Esophagus squamous epithelium (tissue), 5 donors: ENCODE measurements around the gene ALOX5. TPM values are rescaled to one million over a fixed set of nuclear protein-coding genes. Genes with fewer than 3 reads are reported as not detected.

Source experiments
- DNase-seq: peaks from one replicate; lab custom pipeline; 2025; lab: John Stamatoyannopoulos, UW
- H3K27ac ChIP-seq, 4 donors: fragments of 200-600 bp; sonication (generic); one replicate each; pipeline ENCODE4 v1.5.1; 2016 to 2019; ENCODE audit warnings: mild to moderate bottlenecking in 1 of 4
- H3K27me3 ChIP-seq, 4 donors: fragments of 200-600 bp; sonication (generic); 1 replicate in 3 of 4; 2 replicates in 1 of 4; pipeline versions ENCODE4 v1.5.1 to v1.6.0; 2017 to 2021; ENCODE audit warnings: antibody characterized with exemption in 1 of 4
- H3K36me3 ChIP-seq, 3 donors: fragments of 200-600 bp; sonication (generic); one replicate each; pipeline ENCODE4 v1.5.1; 2016 to 2019
- H3K4me1 ChIP-seq, 3 donors: fragments of 200-600 bp; sonication (generic); one replicate each; pipeline ENCODE4 v1.5.1; 2017 to 2019
- H3K4me3 ChIP-seq, 4 donors: fragments of 200-600 bp; sonication (generic); 1 replicate in 3 of 4; 2 replicates in 1 of 4; pipeline ENCODE4 v1.5.1; 2016 to 2019; ENCODE audit warnings: mild to moderate bottlenecking in 2 of 4, moderate library complexity in 1 of 4
- H3K9me3 ChIP-seq, 3 donors: fragments of 200-600 bp; sonication (generic); one replicate each; pipeline ENCODE4 v1.5.1; 2016 to 2019
- CTCF ChIP-seq, 6 experiments: fragments of 450-650 bp in 4 of 6; fragments of 200-600 bp in 2 of 6; sonication (generic) in 2 of 6; IDR thresholded peaks; one replicate each; pipeline ENCODE4 v1.5.1; 2016 to 2019; ENCODE audit warnings: antibody characterized with exemption in 6 of 6, mild to moderate bottlenecking in 4 of 6, moderate library complexity in 4 of 6
- POLR2A ChIP-seq, 4 donors: fragments of 450-650 bp; IDR thresholded peaks; one replicate each; pipeline ENCODE4 v1.6.1; 2017; ENCODE audit warnings: antibody characterized with exemption in 4 of 4, mild to moderate bottlenecking in 4 of 4, moderate library complexity in 3 of 4
- WGBS, 2 donors: methylation state at CpG; one replicate each; pipeline ENCODE4 v1.1.5; 2018; 5-methylcytosine and 5-hydroxymethylcytosine counted together
- intact Hi-C: fragments of 100-400 bp; cut with DNase I; formaldehyde crosslinking; loops from one replicate; pipeline ENCODE4 v1.15.0; 2022
- total RNA-seq, 4 donors: library from RNA; depleted of rRNA; stranded (reverse); fragments of >200 nt; gene quantifications; one replicate each; pipeline ENCODE4 v1.1.0, GENCODE V29; 2016
- donor health status: DM: yes; HTN: yes; CAD: no.

ALOX5 gene
- total RNA-seq, 4 donors from 2014 or later = 10.6 to 40.4 (median 16.9) TPM

- H3K27ac ChIP-seq = peak overlapping the region; percentile 71 to 80 (median 72)
- intact Hi-C loops = no loop called here
- no peaks in the 10 kb centered on the region for H3K9me3 ChIP-seq
- peaks cover 0 to 60% (median 0%) of the 10 kb centered on the region in 4 donors for H3K27me3 ChIP-seq
- TF ChIP-seq POLR2A (IDR thresholded peaks at IDR 0.05) (no peak), CTCF (IDR thresholded peaks at IDR 0.05) (no peak)
- H3K4me1 ChIP-seq = peaks cover 16 to 31% (median 21%) of the 10 kb centered on the region in 3 donors
- no peak for DNase-seq
- H3K36me3 ChIP-seq = no peaks in the 10 kb centered on the region
- WGBS, 2 donors = 1 to 3% methylated on average over 8 to 17 of the region's 51 CpGs
- H3K4me3 ChIP-seq = peak overlapping the region; percentile 42 to 74 (median 54)
Observed at GRCh38 chr10:45374350-45375052, 485 bp downstream of the ALOX5 start.

- TF ChIP-seq CTCF (IDR thresholded peaks at IDR 0.05) (no peak), POLR2A (IDR thresholded peaks at IDR 0.05) (no peak)
- Histone ChIP-seq H3K4me3 (peak overlapping the region; percentile 42 to 74 (median 54)), H3K27me3 (peaks cover 0 to 66% (median 0%) of the 10 kb centered on the region in 4 donors), H3K4me1 (peaks cover 16 to 31% (median 21%) of the 10 kb centered on the region in 3 donors), H3K27ac (peak overlapping the region; percentile 71 to 80 (median 72)), H3K9me3 (no peaks in the 10 kb centered on the region), H3K36me3 (no peaks in the 10 kb centered on the region)
- intact Hi-C loops = no loop called here
- no peak for DNase-seq
- 64 to 86% methylated on average over 7 to 8 of the region's 8 CpGs for WGBS, 2 donors
Observed at GRCh38 chr10:45375101-45375500, 1.1 kb downstream of the ALOX5 start.

GRCh38 chr10:45375716-45376231, 1.8 kb downstream of the ALOX5 start:
- WGBS, 2 donors = 67 to 76% methylated on average over 10 of the region's 12 CpGs
- peaks cover 0 to 67% (median 0%) of the 10 kb centered on the region in 4 donors for H3K27me3 ChIP-seq
- TF ChIP-seq CTCF (IDR thresholded peaks at IDR 0.05) (no peak), POLR2A (IDR thresholded peaks at IDR 0.05) (no peak)
- no peaks in the 10 kb centered on the region for H3K9me3 ChIP-seq
- intact Hi-C loops = no loop called here
- H3K36me3 ChIP-seq = no peaks in the 10 kb centered on the region
- H3K27ac ChIP-seq = peak overlapping the region in 3 of 4 donors; percentile 72 to 80 (median 73)
- H3K4me3 ChIP-seq = peak overlapping the region in 1 of 4 donors; percentile 61
- peaks cover 16 to 31% (median 21%) of the 10 kb centered on the region in 3 donors for H3K4me1 ChIP-seq
- no peak for DNase-seq

- peaks cover 16 to 31% (median 21%) of the 10 kb centered on the region in 3 donors for H3K4me1 ChIP-seq
- peaks cover 0 to 67% (median 0%) of the 10 kb centered on the region in 4 donors for H3K27me3 ChIP-seq
- peak overlapping the region in 2 of 4 donors; percentile 16 to 80 for H3K27ac ChIP-seq
- H3K9me3 ChIP-seq = no peaks in the 10 kb centered on the region
- TF ChIP-seq CTCF (IDR thresholded peaks at IDR 0.05) (no peak), POLR2A (IDR thresholded peaks at IDR 0.05) (no peak)
- H3K36me3 ChIP-seq = no peaks in the 10 kb centered on the region
- 72 to 74% methylated on average over 2 of the region's 2 CpGs for WGBS, 2 donors
- intact Hi-C loops = no loop called here
- no peak for DNase-seq
- no peak overlapping the region for H3K4me3 ChIP-seq
Observed at GRCh38 chr10:45376371-45376801, 2.4 kb downstream of the ALOX5 start.

- 51 to 64% methylated on average over 4 of the region's 4 CpGs for WGBS, 2 donors
- no peak overlapping the region for H3K27ac ChIP-seq
- H3K27me3 ChIP-seq = peaks cover 0 to 67% (median 0%) of the 10 kb centered on the region in 4 donors
Observed at GRCh38 chr10:45377321-45377720, 3.3 kb downstream of the ALOX5 start.

More at GRCh38 chr10:45377321-45377720, 3.3 kb downstream of the ALOX5 start:
- no peak overlapping the region for H3K4me3 ChIP-seq
- TF ChIP-seq POLR2A (IDR thresholded peaks at IDR 0.05) = no peak
- TF ChIP-seq CTCF (IDR thresholded peaks at IDR 0.05) = no peak
- H3K9me3 ChIP-seq = no peaks in the 10 kb centered on the region
- intact Hi-C loops = no loop called here
- peaks cover 16 to 31% (median 21%) of the 10 kb centered on the region in 3 donors for H3K4me1 ChIP-seq
- no peak for DNase-seq
- peaks cover 0 to under 1% (median 0%) of the 10 kb centered on the region in 3 donors for H3K36me3 ChIP-seq
